Measurements from ENCODE around the gene ZNF652.
A peak's percentile ranks its signal among the peaks of the same experiment; 100 is the strongest.

Gene ZNF652

DNA sequence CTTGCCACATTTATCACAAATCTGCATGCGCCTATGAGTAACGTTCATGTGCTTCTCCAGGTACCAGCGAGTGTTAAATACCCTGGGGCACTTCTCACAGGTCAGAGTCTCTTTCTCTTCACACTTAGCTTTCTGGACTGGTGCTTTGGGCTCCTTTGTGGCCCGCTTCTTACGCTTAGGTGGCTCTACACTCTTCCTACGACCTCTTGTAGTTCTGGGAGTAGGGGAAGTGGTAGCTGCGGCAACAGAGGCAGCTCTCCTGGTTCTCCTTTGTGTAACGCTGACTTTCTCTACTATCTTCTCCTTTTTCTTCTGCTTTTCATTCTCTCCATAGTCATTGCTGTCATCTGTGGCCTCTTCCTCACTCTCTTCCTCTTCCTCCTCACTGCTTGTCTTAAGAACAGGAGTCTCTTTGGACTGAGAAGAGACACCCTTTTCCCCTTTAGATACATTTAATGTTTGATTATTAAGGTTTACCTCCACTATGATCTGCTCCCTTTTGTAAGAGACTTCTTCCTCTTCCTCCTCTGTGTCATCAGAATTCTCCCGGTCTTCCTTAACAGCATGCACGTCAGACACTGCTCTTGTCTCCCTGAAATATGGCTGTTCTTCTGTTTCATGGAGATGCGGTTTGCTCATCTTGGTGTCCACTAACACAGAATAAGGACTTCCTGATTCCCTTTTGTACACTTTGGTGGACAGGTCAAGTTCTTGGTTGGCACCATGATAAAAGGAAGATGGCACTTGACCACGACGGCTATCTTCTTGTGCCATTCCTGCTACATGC is 45.0 kb downstream of the ZNF652 start:
- no peaks in the 10 kb centered on the region for H3K9me3 ChIP-seq (replicated peaks; ENCODE audit: insufficient read depth, low read length)
- no peak overlapping the region for H3K4me2 ChIP-seq (ENCODE audit: low read depth, low read length)
- peaks cover 32% of the 10 kb centered on the region for H3K79me2 ChIP-seq (ENCODE audit: low read length)
- H2AFZ ChIP-seq (ENCODE audit: low read length) = no peak overlapping the region
- H3K4me3 ChIP-seq (ENCODE audit: low read length) = no peak overlapping the region
- TF ChIP-seq, protein P1, sequence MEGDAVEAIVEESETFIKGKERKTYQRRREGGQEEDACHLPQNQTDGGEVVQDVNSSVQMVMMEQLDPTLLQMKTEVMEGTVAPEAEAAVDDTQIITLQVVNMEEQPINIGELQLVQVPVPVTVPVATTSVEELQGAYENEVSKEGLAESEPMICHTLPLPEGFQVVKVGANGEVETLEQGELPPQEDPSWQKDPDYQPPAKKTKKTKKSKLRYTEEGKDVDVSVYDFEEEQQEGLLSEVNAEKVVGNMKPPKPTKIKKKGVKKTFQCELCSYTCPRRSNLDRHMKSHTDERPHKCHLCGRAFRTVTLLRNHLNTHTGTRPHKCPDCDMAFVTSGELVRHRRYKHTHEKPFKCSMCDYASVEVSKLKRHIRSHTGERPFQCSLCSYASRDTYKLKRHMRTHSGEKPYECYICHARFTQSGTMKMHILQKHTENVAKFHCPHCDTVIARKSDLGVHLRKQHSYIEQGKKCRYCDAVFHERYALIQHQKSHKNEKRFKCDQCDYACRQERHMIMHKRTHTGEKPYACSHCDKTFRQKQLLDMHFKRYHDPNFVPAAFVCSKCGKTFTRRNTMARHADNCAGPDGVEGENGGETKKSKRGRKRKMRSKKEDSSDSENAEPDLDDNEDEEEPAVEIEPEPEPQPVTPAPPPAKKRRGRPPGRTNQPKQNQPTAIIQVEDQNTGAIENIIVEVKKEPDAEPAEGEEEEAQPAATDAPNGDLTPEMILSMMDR (IDR thresholded peaks at IDR 0.05; ENCODE audit: low read length) = no peak
- TF ChIP-seq EZH2 (optimal IDR thresholded peaks at IDR 0.05; ENCODE audit: low read depth, low read length) (no peak), EZH2phosphoT487 (IDR thresholded peaks at IDR 0.05; ENCODE audit: low read length) (no peak)
- no peaks in the 10 kb centered on the region for H3K36me3 ChIP-seq (replicated peaks; ENCODE audit: insufficient read depth, low read length)
- H3K27me3 ChIP-seq (replicated peaks; ENCODE audit: insufficient read depth, low read length) = no peaks in the 10 kb centered on the region
- no peaks in the 10 kb centered on the region for H4K20me1 ChIP-seq (ENCODE audit: insufficient read depth, low read length)
- no peaks in the 10 kb centered on the region for H3K9me2 ChIP-seq (replicated peaks; ENCODE audit: insufficient read depth, low read length)
- DNase-seq = no peak
- 0 out of 2 replicates have a peak, but pooled peaks cover 9% of the 10 kb centered on the region for H3F3A ChIP-seq (ENCODE audit: insufficient read depth, low read length)
- H3K9ac ChIP-seq (ENCODE audit: low read length) = no peak overlapping the region
- H3K27ac ChIP-seq (ENCODE audit: low read length) = no peak overlapping the region
- H3K4me1 ChIP-seq (ENCODE audit: low read length) = peaks cover 4% of the 10 kb centered on the region; the same call in 1 of the 2 replicates

DNA sequence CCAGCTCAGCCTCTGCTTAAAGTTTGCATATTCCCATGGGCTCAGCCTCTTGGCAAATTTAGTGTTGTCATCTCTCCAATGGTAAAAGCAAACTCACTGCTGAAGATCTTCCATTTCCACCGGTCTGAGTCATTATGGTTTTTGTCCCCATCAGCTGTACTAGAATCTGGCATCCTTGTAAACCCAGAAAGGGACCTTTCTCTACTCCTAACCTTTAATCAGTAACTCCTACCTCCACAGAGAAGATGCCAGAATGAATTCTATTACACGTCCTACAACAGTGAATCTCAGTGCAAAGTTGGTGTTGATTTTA is 45.8 kb downstream of the ZNF652 start:
- H3K27ac ChIP-seq (ENCODE audit: low read length) = no peak overlapping the region
- TF ChIP-seq EZH2 (optimal IDR thresholded peaks at IDR 0.05; ENCODE audit: low read depth, low read length) (no peak), EZH2phosphoT487 (IDR thresholded peaks at IDR 0.05; ENCODE audit: low read length) (no peak)
- TF ChIP-seq, protein P1 (IDR thresholded peaks at IDR 0.05; ENCODE audit: low read length) = no peak
- H3K27me3 ChIP-seq (replicated peaks; ENCODE audit: insufficient read depth, low read length) = no peaks in the 10 kb centered on the region
- H3K9me2 ChIP-seq (replicated peaks; ENCODE audit: insufficient read depth, low read length) = no peaks in the 10 kb centered on the region
- no peak overlapping the region for H3K4me3 ChIP-seq (ENCODE audit: low read length)
- H3K36me3 ChIP-seq (replicated peaks; ENCODE audit: insufficient read depth, low read length) = no peaks in the 10 kb centered on the region
- 0 out of 2 replicates have a peak, but pooled peaks cover 9% of the 10 kb centered on the region for H3F3A ChIP-seq (ENCODE audit: insufficient read depth, low read length)
- peak overlapping the region; percentile 66 for H3K4me2 ChIP-seq (ENCODE audit: low read depth, low read length)
- H3K79me2 ChIP-seq (ENCODE audit: low read length) = peaks cover 23% of the 10 kb centered on the region
- no peak for DNase-seq
- H2AFZ ChIP-seq (ENCODE audit: low read length) = no peak overlapping the region
- H4K20me1 ChIP-seq (ENCODE audit: insufficient read depth, low read length) = no peaks in the 10 kb centered on the region
- H3K9ac ChIP-seq (ENCODE audit: low read length) = no peak overlapping the region
- no peaks in the 10 kb centered on the region for H3K9me3 ChIP-seq (replicated peaks; ENCODE audit: insufficient read depth, low read length)
- H3K4me1 ChIP-seq (ENCODE audit: low read length) = peaks cover 4% of the 10 kb centered on the region; the same call in 1 of the 2 replicates

DNA sequence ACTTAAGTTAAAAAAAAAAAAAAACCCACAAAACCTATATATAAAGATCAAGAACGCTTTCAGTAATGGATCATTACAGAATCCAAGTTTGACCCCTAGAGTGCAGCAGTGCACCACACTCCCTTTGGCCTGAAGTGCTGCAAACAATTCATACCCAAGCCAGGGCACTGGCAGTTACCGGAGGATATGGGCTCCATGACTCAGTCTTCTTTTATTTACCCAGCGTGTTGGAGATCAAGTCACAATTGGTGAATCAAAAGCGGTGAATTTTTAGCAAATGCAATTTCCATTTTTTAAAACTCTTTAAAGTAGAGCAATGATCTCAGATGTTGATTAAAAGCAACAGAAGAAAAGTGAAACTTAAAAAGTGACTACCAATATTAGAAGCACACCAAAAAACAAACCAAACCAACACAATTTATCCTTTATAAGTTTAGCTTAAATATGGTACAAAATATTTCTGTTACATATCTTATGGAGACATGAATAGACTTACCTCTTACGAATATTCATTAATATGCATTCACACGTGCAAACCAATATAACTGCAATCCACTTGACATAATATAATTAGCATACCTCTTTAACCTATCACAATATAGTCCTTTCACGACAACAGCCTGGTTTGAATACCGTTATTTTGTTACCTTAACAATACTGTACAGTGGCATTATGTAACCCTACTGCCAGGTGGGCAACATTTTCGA is 46.3 kb downstream of the ZNF652 start:
- H3K27ac ChIP-seq (ENCODE audit: low read length) = no peak overlapping the region
- peak overlapping the region; percentile 2; the same call in 1 of the 2 replicates for H3K9ac ChIP-seq (ENCODE audit: low read length)
- no peak overlapping the region for H2AFZ ChIP-seq (ENCODE audit: low read length)
- H3K4me2 ChIP-seq (ENCODE audit: low read depth, low read length) = peak overlapping the region; percentile 66
- H3K27me3 ChIP-seq (replicated peaks; ENCODE audit: insufficient read depth, low read length) = no peaks in the 10 kb centered on the region
- 0 out of 2 replicates have a peak, but pooled peaks cover 9% of the 10 kb centered on the region for H3F3A ChIP-seq (ENCODE audit: insufficient read depth, low read length)
- H3K79me2 ChIP-seq (ENCODE audit: low read length) = peaks cover 18% of the 10 kb centered on the region
- no peaks in the 10 kb centered on the region for H3K36me3 ChIP-seq (replicated peaks; ENCODE audit: insufficient read depth, low read length)
- H3K9me2 ChIP-seq (replicated peaks; ENCODE audit: insufficient read depth, low read length) = no peaks in the 10 kb centered on the region
- no peaks in the 10 kb centered on the region for H3K9me3 ChIP-seq (replicated peaks; ENCODE audit: insufficient read depth, low read length)
- DNase-seq = peak; percentile 82
- TF ChIP-seq EZH2phosphoT487 (IDR thresholded peaks at IDR 0.05; ENCODE audit: low read length) (no peak), EZH2 (optimal IDR thresholded peaks at IDR 0.05; ENCODE audit: low read depth, low read length) (no peak)
- TF ChIP-seq, protein P1 (IDR thresholded peaks at IDR 0.05; ENCODE audit: low read length) = peak; percentile 86
- H3K4me1 ChIP-seq (ENCODE audit: low read length) = peaks cover 4% of the 10 kb centered on the region; the same call in 1 of the 2 replicates
- H3K4me3 ChIP-seq (ENCODE audit: low read length) = peak overlapping the region; percentile 36; the same call in 1 of the 2 replicates
- H4K20me1 ChIP-seq (ENCODE audit: insufficient read depth, low read length) = no peaks in the 10 kb centered on the region
